Urothelium cell line (cell line): Measurements from ENCODE around the gene BACH2.
"Not testable (repeated sequence)": the region's sequence is repeated elsewhere in the genome, so short reads cannot be mapped to it uniquely, and the experiment has no call there.

ENCODE experiments used
- DNase-seq: peaks from one replicate; pipeline ENCODE4 v3.0.0; 2011; ENCODE audit warnings: low spot score, mixed read lengths
- FAIRE-seq: peaks from 2 replicates; lab custom pipeline; 2011; peaks lifted over from hg19 to GRCh38; lab: Jason Lieb, UNC

Gene BACH2

GRCh38 chr6:90218959-90219208, 77.8 kb downstream of the BACH2 start:
- FAIRE-seq (no peak), DNase-seq (no peak)

- no peak for FAIRE-seq
- DNase-seq: no peak
These were observed 79.0 kb downstream of the BACH2 start for GRCh38 chr6:90217506-90218127.

- no peak for FAIRE-seq
These were observed 80.3 kb downstream of the BACH2 start for GRCh38 chr6:90216072-90216977.

GRCh38 chr6:90214966-90215365, 81.7 kb downstream of the BACH2 start:
- no peak for FAIRE-seq

More at GRCh38 chr6:90216072-90216977, 80.3 kb downstream of the BACH2 start:
- peak; percentile 30 for DNase-seq

GRCh38 chr6:90214461-90214860, 82.2 kb downstream of the BACH2 start:
- FAIRE-seq (no peak), DNase-seq (no peak)

More at GRCh38 chr6:90214966-90215365, 81.7 kb downstream of the BACH2 start:
- no peak for DNase-seq

GRCh38 chr6:90212274-90212673, 84.4 kb downstream of the BACH2 start:
- FAIRE-seq: no peak
- DNase-seq: no peak

- FAIRE-seq (no peak), DNase-seq (no peak)
These were observed 87.1 kb downstream of the BACH2 start for GRCh38 chr6:90209527-90209926.

- not testable (repeated sequence) for FAIRE-seq, DNase-seq
These were observed 88.0 kb downstream of the BACH2 start for GRCh38 chr6:90208690-90209089.

GRCh38 chr6:90204327-90205056, 92.2 kb downstream of the BACH2 start:
- FAIRE-seq: no peak
- DNase-seq: no peak

GRCh38 chr6:90203672-90204071, 93.0 kb downstream of the BACH2 start:
- DNase-seq (no peak), FAIRE-seq (no peak)

GRCh38 chr6:90202156-90202555, 94.5 kb downstream of the BACH2 start:
- DNase-seq (no peak), FAIRE-seq (no peak)

- no peak for DNase-seq
- no peak for FAIRE-seq
These were observed 96.7 kb downstream of the BACH2 start for GRCh38 chr6:90199900-90200299.

GRCh38 chr6:90198758-90199425, 97.8 kb downstream of the BACH2 start:
- no peak for FAIRE-seq
- DNase-seq: no peak

- DNase-seq (no peak), FAIRE-seq (no peak)
These were observed 98.7 kb downstream of the BACH2 start for GRCh38 chr6:90197854-90198496.

GRCh38 chr6:90195094-90195829, 101.4 kb downstream of the BACH2 start:
- DNase-seq: no peak
- FAIRE-seq: no peak

GRCh38 chr6:90194371-90194841, 102.2 kb downstream of the BACH2 start:
- FAIRE-seq (no peak), DNase-seq (no peak)

- FAIRE-seq (no peak), DNase-seq (no peak)
These were observed 103.3 kb downstream of the BACH2 start for GRCh38 chr6:90193359-90193758.

- FAIRE-seq: no peak
- DNase-seq: no peak
These were observed 103.8 kb downstream of the BACH2 start for GRCh38 chr6:90192857-90193256.

GRCh38 chr6:90190752-90191395, 105.8 kb downstream of the BACH2 start:
- FAIRE-seq (no peak), DNase-seq (no peak)
